ENCODE results near the gene SUCLG1. TPM values are rescaled to one million over a fixed set of nuclear protein-coding genes. Genes with fewer than 3 reads are reported as not detected.

The SUCLG1 gene
- total and polyA plus RNA-seq, 4 donors = 60.5 to 149 (median 120) TPM

DNA sequence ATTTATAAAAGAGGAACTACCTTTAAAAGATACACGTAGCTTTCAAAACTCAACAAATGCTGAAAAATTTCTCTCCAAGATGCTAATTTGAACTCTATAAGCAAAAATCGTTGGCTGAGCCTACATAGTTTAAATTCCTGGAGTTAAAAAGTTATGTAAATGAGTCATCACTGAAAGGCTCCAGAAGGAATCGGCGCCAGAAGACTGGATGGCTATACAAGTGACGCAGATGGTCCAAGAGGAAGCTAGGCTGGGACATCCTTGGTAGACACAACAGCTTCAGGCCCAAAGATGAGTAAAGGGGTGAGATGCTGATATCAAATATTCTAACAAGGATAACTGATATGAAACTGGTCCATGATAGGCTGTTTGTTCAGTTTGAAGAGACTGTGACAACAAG lies 34.4 kb upstream of the SUCLG1 start:
- Histone ChIP-seq H3K4me3 (ENCODE audit: low read depth in 1 of 3, low read length in 3 of 3) (no peak overlapping the region), H3K9ac (ENCODE audit: low read depth in 1 of 2, low read length in 2 of 2) (no peak overlapping the region), H3K27ac (ENCODE audit: low read depth in 1 of 2, low read length in 2 of 2) (no peak overlapping the region), H3K4me1 (ENCODE audit: control insufficient read depth in 4 of 4, insufficient read depth in 4 of 4, low read length in 3 of 4) (peaks cover 0 to 4% (median 1%) of the 10 kb centered on the region in 4 donors), H3K36me3 (ENCODE audit: control insufficient read depth in 4 of 4, insufficient read depth in 3 of 4, low read depth in 1 of 4, low read length in 3 of 4) (no peaks in the 10 kb centered on the region), H3K27me3 (ENCODE audit: control insufficient read depth in 4 of 4, insufficient read depth in 4 of 4, low read length in 3 of 4) (no peaks in the 10 kb centered on the region), H3K9me3 (ENCODE audit: control insufficient read depth in 4 of 4, low read length in 3 of 4) (no peaks in the 10 kb centered on the region)
- DNase-seq (ENCODE audit: low spot score) = no peak
- no peak for TF ChIP-seq HNF4G (IDR thresholded peaks at IDR 0.05)
- WGBS = 80% methylated on average over 5 of the region's 5 CpGs

DNA sequence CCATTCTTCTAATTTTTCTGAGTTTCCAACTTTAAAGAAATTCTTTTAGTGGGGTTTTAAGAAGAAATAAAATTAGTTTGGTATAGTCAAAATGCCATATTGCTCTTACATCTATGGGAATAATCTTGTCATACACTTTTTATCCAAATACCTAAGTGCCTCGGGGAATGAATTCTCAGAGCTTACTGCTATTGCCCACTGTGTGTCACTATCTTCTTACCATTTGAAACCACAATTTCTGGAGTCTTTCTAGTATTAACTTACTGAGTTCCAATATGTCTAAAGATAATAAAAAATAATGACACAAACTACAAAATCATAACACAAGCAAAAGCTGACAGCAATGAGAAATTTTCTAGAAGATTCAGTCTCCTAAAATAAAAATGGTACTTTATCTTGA lies 33.5 kb upstream of the SUCLG1 start:
- no peak overlapping the region for H3K4me3 ChIP-seq (ENCODE audit: low read depth in 1 of 3, low read length in 3 of 3)
- TF ChIP-seq RAD21 (IDR thresholded peaks at IDR 0.05) (peak in 1 of 2 donors; percentile 11), YY1 (IDR thresholded peaks at IDR 0.05) (no peak), FOXA1 (IDR thresholded peaks at IDR 0.05) (no peak)
- TF ChIP-seq, protein P1, sequence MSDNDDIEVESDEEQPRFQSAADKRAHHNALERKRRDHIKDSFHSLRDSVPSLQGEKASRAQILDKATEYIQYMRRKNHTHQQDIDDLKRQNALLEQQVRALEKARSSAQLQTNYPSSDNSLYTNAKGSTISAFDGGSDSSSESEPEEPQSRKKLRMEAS (IDR thresholded peaks at IDR 0.05) = no peak
- H3K36me3 ChIP-seq (ENCODE audit: control insufficient read depth in 4 of 4, insufficient read depth in 3 of 4, low read depth in 1 of 4, low read length in 3 of 4) = no peaks in the 10 kb centered on the region
- H3K27ac ChIP-seq (ENCODE audit: low read depth in 1 of 2, low read length in 2 of 2) = no peak overlapping the region
- no peak for DNase-seq (ENCODE audit: low spot score)
- no peak overlapping the region for H3K9ac ChIP-seq (ENCODE audit: low read depth in 1 of 2, low read length in 2 of 2)
- no peaks in the 10 kb centered on the region for H3K27me3 ChIP-seq (ENCODE audit: control insufficient read depth in 4 of 4, insufficient read depth in 4 of 4, low read length in 3 of 4)
- 87% methylated on average over 1 of the region's 1 CpG for WGBS
- no peaks in the 10 kb centered on the region for H3K9me3 ChIP-seq (ENCODE audit: control insufficient read depth in 4 of 4, low read length in 3 of 4)
- peaks cover 2 to 9% (median 5%) of the 10 kb centered on the region in 4 donors for H3K4me1 ChIP-seq (ENCODE audit: control insufficient read depth in 4 of 4, insufficient read depth in 4 of 4, low read length in 3 of 4)

DNA sequence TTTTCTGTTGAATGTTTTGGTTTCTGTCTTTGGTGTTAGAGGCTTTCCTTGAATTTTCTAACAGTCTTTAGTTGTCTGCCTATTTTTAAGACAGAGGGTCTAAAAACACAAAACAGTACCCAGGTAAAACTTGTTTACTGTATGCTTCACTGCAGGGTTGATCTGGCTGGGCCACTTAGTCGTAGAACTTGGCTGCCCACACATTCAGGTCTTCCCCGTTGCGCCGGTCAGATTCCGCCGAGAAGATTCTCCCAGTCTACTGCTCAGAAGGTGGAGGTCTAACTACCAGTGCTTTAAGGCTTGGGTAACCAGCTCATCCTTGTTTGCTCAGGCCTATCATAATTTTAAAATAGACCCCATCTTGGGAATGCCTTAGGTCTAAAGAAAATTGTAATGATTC lies 32.7 kb upstream of the SUCLG1 start:
- Histone ChIP-seq H3K4me1 (ENCODE audit: control insufficient read depth in 4 of 4, insufficient read depth in 4 of 4, low read length in 3 of 4) (peaks cover 7 to 17% (median 14%) of the 10 kb centered on the region in 4 donors), H3K27ac (ENCODE audit: low read depth in 1 of 2, low read length in 2 of 2) (no peak overlapping the region), H3K9me3 (ENCODE audit: control insufficient read depth in 4 of 4, low read length in 3 of 4) (no peaks in the 10 kb centered on the region), H3K9ac (ENCODE audit: low read depth in 1 of 2, low read length in 2 of 2) (no peak overlapping the region), H3K4me3 (ENCODE audit: low read depth in 1 of 3, low read length in 3 of 3) (no peak overlapping the region), H3K27me3 (ENCODE audit: control insufficient read depth in 4 of 4, insufficient read depth in 4 of 4, low read length in 3 of 4) (no peaks in the 10 kb centered on the region), H3K36me3 (ENCODE audit: control insufficient read depth in 4 of 4, insufficient read depth in 3 of 4, low read depth in 1 of 4, low read length in 3 of 4) (no peaks in the 10 kb centered on the region)
- TF ChIP-seq NR2F2 (IDR thresholded peaks at IDR 0.05) (no peak), YY1 (IDR thresholded peaks at IDR 0.05) (no peak), GABPA (IDR thresholded peaks at IDR 0.05 in 1 of 2, conservative IDR thresholded peaks at IDR 0.05 in 1 of 2) (no peak), HNF4A (conservative IDR thresholded peaks at IDR 0.05) (no peak), SP1 (IDR thresholded peaks at IDR 0.05) (no peak), FOXA2 (IDR thresholded peaks at IDR 0.05) (no peak), HNF4G (IDR thresholded peaks at IDR 0.05) (no peak), FOXA1 (IDR thresholded peaks at IDR 0.05) (no peak), RAD21 (IDR thresholded peaks at IDR 0.05) (no peak), EGR1 (IDR thresholded peaks at IDR 0.05; ENCODE audit: low read depth in 2 of 2) (no peak), TAF1 (conservative IDR thresholded peaks at IDR 0.05) (no peak)
- TF ChIP-seq, protein P2, sequence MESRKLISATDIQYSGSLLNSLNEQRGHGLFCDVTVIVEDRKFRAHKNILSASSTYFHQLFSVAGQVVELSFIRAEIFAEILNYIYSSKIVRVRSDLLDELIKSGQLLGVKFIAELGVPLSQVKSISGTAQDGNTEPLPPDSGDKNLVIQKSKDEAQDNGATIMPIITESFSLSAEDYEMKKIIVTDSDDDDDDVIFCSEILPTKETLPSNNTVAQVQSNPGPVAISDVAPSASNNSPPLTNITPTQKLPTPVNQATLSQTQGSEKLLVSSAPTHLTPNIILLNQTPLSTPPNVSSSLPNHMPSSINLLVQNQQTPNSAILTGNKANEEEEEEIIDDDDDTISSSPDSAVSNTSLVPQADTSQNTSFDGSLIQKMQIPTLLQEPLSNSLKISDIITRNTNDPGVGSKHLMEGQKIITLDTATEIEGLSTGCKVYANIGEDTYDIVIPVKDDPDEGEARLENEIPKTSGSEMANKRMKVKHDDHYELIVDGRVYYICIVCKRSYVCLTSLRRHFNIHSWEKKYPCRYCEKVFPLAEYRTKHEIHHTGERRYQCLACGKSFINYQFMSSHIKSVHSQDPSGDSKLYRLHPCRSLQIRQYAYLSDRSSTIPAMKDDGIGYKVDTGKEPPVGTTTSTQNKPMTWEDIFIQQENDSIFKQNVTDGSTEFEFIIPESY (IDR thresholded peaks at IDR 0.05) = no peak
- TF ChIP-seq, protein P3, sequence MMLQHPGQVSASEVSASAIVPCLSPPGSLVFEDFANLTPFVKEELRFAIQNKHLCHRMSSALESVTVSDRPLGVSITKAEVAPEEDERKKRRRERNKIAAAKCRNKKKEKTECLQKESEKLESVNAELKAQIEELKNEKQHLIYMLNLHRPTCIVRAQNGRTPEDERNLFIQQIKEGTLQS (IDR thresholded peaks at IDR 0.05) = no peak
- TF ChIP-seq, protein P4, sequence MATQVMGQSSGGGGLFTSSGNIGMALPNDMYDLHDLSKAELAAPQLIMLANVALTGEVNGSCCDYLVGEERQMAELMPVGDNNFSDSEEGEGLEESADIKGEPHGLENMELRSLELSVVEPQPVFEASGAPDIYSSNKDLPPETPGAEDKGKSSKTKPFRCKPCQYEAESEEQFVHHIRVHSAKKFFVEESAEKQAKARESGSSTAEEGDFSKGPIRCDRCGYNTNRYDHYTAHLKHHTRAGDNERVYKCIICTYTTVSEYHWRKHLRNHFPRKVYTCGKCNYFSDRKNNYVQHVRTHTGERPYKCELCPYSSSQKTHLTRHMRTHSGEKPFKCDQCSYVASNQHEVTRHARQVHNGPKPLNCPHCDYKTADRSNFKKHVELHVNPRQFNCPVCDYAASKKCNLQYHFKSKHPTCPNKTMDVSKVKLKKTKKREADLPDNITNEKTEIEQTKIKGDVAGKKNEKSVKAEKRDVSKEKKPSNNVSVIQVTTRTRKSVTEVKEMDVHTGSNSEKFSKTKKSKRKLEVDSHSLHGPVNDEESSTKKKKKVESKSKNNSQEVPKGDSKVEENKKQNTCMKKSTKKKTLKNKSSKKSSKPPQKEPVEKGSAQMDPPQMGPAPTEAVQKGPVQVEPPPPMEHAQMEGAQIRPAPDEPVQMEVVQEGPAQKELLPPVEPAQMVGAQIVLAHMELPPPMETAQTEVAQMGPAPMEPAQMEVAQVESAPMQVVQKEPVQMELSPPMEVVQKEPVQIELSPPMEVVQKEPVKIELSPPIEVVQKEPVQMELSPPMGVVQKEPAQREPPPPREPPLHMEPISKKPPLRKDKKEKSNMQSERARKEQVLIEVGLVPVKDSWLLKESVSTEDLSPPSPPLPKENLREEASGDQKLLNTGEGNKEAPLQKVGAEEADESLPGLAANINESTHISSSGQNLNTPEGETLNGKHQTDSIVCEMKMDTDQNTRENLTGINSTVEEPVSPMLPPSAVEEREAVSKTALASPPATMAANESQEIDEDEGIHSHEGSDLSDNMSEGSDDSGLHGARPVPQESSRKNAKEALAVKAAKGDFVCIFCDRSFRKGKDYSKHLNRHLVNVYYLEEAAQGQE (IDR thresholded peaks at IDR 0.05) = no peak
- TF ChIP-seq, protein P1 (IDR thresholded peaks at IDR 0.05) = no peak
- WGBS = 95% methylated on average over 6 of the region's 6 CpGs
- no peak for DNase-seq (ENCODE audit: low spot score)
